ENCODE measurements around the gene SNRPB2. TPM values are rescaled to one million over a fixed set of nuclear protein-coding genes. Genes with fewer than 3 reads are reported as not detected.

The SNRPB2 gene
- total RNA-seq, 1 donor from 2014 or later: 94.7 TPM

- peaks cover 9% of the 10 kb centered on the region for H3K36me3 Mint-ChIP-seq (ENCODE audit: low read depth)
- no peaks in the 10 kb centered on the region for H3K4me1 Mint-ChIP-seq
- TF ChIP-seq CTCF (conservative IDR thresholded peaks at IDR 0.05): no peak
Measured at GRCh38 chr20:16745204-16745603, 15.4 kb downstream of the SNRPB2 start.

GRCh38 chr20:16747291-16747811 lies 17.5 kb downstream of the SNRPB2 start:
- no peaks in the 10 kb centered on the region for H3K27me3 Mint-ChIP-seq (ENCODE audit: low read depth)
- no peak for DNase-seq (ENCODE audit: low read depth, low spot score)
- no peak overlapping the region for H3K27ac Mint-ChIP-seq (ENCODE audit: unreplicated experiment)
- no peak overlapping the region for H3K4me3 Mint-ChIP-seq
- H3K36me3 Mint-ChIP-seq (ENCODE audit: low read depth): peaks cover 5% of the 10 kb centered on the region
- no peaks in the 10 kb centered on the region for H3K9me3 Mint-ChIP-seq
- TF ChIP-seq CTCF (conservative IDR thresholded peaks at IDR 0.05): peak; percentile 32
- H3K4me1 Mint-ChIP-seq: no peaks in the 10 kb centered on the region

More at GRCh38 chr20:16745204-16745603, 15.4 kb downstream of the SNRPB2 start:
- Mint-ChIP-seq H3K27ac (ENCODE audit: unreplicated experiment) (no peak overlapping the region), H3K27me3 (ENCODE audit: low read depth) (no peaks in the 10 kb centered on the region), H3K4me3 (no peak overlapping the region), H3K9me3 (no peaks in the 10 kb centered on the region)
- no peak for DNase-seq (ENCODE audit: low read depth, low spot score)

- no peak for DNase-seq (ENCODE audit: low read depth, low spot score)
- H3K4me1 Mint-ChIP-seq: no peaks in the 10 kb centered on the region
- no peaks in the 10 kb centered on the region for H3K36me3 Mint-ChIP-seq (ENCODE audit: low read depth)
- H3K9me3 Mint-ChIP-seq: no peaks in the 10 kb centered on the region
- no peaks in the 10 kb centered on the region for H3K27me3 Mint-ChIP-seq (ENCODE audit: low read depth)
- no peak within 1 kb of the TSS for H3K27ac Mint-ChIP-seq (ENCODE audit: unreplicated experiment)
- no peak within 1 kb of the TSS for H3K4me3 Mint-ChIP-seq
- TF ChIP-seq CTCF (conservative IDR thresholded peaks at IDR 0.05): no peak
Measured at GRCh38 chr20:16748308-16748900, 18.6 kb downstream of the SNRPB2 start, which contains the start of gene OTOR. Gene OTOR (plus strand): TSS chr20:16748358. CDS start chr20:16748402, 44 bp downstream.

- DNase-seq (ENCODE audit: low read depth, low spot score): peak; percentile 7
- H3K4me1 Mint-ChIP-seq: no peaks in the 10 kb centered on the region
- no peaks in the 10 kb centered on the region for H3K36me3 Mint-ChIP-seq (ENCODE audit: low read depth)
- no peaks in the 10 kb centered on the region for H3K27me3 Mint-ChIP-seq (ENCODE audit: low read depth)
- no peak for TF ChIP-seq CTCF (conservative IDR thresholded peaks at IDR 0.05)
- no peak overlapping the region for H3K27ac Mint-ChIP-seq (ENCODE audit: unreplicated experiment)
- H3K4me3 Mint-ChIP-seq: no peak overlapping the region
- no peaks in the 10 kb centered on the region for H3K9me3 Mint-ChIP-seq
Measured at GRCh38 chr20:16749573-16749972, 19.7 kb downstream of the SNRPB2 start.

GRCh38 chr20:16752082-16752481 lies 22.3 kb downstream of the SNRPB2 start:
- H3K9me3 Mint-ChIP-seq: peaks cover 4% of the 10 kb centered on the region
- no peaks in the 10 kb centered on the region for H3K4me1 Mint-ChIP-seq
- H3K36me3 Mint-ChIP-seq (ENCODE audit: low read depth): no peaks in the 10 kb centered on the region
- no peaks in the 10 kb centered on the region for H3K27me3 Mint-ChIP-seq (ENCODE audit: low read depth)
- DNase-seq (ENCODE audit: low read depth, low spot score): no peak
- TF ChIP-seq CTCF (conservative IDR thresholded peaks at IDR 0.05): no peak
- no peak overlapping the region for H3K4me3 Mint-ChIP-seq
- no peak overlapping the region for H3K27ac Mint-ChIP-seq (ENCODE audit: unreplicated experiment)

Data from neural crest cell (in vitro differentiated cells).